GM12892 (cell line): ENCODE data around the gene BTBD7.

Experiments used
- POLR2A ChIP-seq: IDR thresholded peaks from 2 replicates; pipeline ENCODE4 v1.6.1; 2011; ENCODE audit warnings: low read depth, low read length, control low read depth
- POLR2AphosphoS5 ChIP-seq: IDR thresholded peaks from 2 replicates; pipeline ENCODE4 v1.6.1; 2011; ENCODE audit warnings: low read depth, low read length, control low read depth
- TAF1 ChIP-seq: IDR thresholded peaks from 2 replicates; pipeline ENCODE4 v1.6.1; 2011; ENCODE audit warnings: low read depth, mild to moderate bottlenecking, control low read depth, low read length, borderline replicate concordance

DNA sequence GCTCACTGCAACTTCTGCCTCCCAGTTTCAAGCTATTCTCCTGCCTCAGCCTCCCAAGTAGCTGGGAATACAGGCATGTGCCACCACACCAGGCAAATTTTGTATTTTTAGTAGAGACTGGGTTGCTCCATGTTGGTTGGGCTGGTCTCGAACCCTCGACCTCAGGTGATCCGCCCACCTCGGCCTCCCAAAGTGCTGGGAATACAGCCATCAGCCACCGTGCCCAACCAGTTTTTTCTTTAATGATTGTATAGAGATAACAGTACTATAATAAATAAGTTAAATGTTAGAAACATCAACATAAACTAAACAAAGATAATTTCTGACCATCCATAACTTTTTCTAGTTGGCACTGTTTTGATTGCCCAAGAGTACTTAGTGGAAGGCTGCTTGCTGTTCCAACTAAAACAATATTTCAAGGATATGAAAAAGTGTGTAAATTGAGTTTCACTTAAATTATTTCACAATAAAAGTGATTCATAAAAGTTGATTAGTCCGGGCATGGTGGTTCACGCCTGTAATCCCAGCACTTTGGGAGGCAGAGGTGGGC, 131.6 kb downstream of the BTBD7 start:
- TF ChIP-seq POLR2A (no peak), TAF1 (no peak), POLR2AphosphoS5 (no peak)
